HG02763 (cell line): Measurements from ENCODE around the gene TRPV6.

Source experiments
- ATAC-seq: cut with Tn5 transposase; IDR thresholded peaks from one replicate; pipeline ENCODE4 v1.9.1; 2021; ENCODE audit warnings: mild to moderate bottlenecking, moderate library complexity; ENCODE audit not compliant: unreplicated experiment

TRPV6 gene

GRCh38 chr7:142908921-142909890, 23.7 kb upstream of the TRPV6 start:
- no peak for ATAC-seq

GRCh38 chr7:142908290-142908689, 22.7 kb upstream of the TRPV6 start:
- ATAC-seq, result no peak

- ATAC-seq, result no peak
These were observed 21.1 kb upstream of the TRPV6 start for GRCh38 chr7:142906643-142907042.

- no peak for ATAC-seq
These were observed 20.2 kb upstream of the TRPV6 start for GRCh38 chr7:142905759-142906158.

DNA sequence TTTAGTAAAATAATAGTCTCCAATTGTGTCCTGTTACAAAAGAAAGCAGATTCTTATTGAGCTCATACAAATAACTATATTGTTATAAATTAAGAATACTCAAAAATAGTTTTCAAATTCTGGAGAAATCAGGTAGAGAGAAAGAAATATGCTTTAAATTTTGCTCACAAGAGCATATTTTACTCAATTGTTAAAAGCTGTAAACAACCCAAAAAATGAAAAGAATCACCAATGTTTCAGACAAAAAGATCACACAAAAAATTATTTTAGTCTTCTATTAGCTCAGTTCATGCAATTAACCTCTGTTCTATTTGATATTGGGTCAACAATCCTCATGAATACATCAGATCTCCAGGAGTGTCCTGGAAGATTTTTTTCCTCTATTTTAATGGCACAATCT, 18.6 kb upstream of the TRPV6 start:
- ATAC-seq, result no peak

- ATAC-seq, result no peak
These were observed 16.1 kb upstream of the TRPV6 start for GRCh38 chr7:142901426-142902259.

GRCh38 chr7:142899661-142900060, 14.1 kb upstream of the TRPV6 start:
- ATAC-seq, result no peak

GRCh38 chr7:142898377-142899170, 13.0 kb upstream of the TRPV6 start:
- no peak for ATAC-seq

- no peak for ATAC-seq
These were observed 12.1 kb upstream of the TRPV6 start for GRCh38 chr7:142897691-142898090.

GRCh38 chr7:142896741-142897379, 11.3 kb upstream of the TRPV6 start:
- no peak for ATAC-seq

DNA sequence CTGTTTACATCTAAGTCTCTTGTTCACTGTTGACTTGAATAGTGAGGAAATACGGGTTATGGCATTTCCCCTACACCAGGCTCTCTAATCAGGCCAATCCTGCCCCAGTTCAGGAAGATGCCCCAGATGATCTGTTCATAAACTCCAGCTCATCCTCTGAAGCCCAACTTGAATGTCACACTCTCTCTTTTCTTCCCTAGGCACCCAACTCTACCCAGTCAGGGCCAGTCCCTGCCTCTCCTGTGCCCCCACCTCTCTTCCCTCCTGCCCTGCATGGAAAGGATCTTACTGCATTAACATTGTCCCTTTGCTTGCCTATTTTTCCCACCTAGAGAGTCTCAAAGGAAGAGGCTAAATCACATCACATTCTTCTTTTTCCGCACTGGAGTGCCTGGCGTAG, 10.6 kb upstream of the TRPV6 start:
- no peak for ATAC-seq

GRCh38 chr7:142894985-142895593, 9.5 kb upstream of the TRPV6 start:
- ATAC-seq, result no peak

DNA sequence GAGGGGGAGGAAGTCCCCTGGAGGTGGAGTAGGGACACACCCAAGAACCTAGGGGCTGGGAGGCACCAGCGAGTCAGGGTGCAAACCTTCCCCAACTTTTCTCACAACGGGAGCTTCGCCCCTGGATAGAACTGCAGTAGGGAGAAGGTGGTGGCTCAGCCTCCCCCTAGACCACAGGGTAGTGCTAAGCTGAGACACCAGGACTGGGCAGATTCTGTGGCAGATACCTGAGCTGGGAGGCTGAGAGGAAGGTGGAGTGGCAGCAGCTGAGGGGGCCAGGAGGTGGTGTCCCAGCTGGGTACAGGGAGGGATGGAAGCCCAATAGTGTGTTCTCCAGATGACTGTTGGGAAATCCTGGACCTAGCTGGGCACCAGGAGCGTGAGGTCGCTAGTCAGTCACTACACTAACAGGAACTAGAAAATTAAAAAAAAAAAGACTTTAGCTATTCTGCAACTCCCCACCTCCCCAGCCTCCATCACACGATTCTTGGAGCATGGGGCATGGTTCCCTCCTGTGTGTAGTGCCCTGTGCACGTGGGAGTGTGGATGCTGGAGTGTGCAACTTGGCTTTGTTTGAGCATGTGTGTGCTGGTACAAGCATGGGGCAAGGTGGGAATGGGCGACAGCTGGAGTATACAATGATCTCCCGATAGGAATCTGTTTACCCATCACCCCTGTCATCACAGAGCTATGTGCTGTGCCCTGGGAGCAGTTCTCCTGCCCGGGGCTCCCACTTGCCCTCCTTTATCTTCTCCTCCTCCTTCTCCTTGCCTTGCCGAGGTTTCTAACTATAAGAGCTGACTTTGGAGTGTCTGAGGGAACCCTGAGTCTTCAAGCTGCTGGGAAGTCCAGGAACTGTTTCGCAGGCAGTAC, 8.8 kb upstream of the TRPV6 start:
- no peak for ATAC-seq

- no peak for ATAC-seq
These were observed 7.4 kb upstream of the TRPV6 start for GRCh38 chr7:142892951-142893350.

DNA sequence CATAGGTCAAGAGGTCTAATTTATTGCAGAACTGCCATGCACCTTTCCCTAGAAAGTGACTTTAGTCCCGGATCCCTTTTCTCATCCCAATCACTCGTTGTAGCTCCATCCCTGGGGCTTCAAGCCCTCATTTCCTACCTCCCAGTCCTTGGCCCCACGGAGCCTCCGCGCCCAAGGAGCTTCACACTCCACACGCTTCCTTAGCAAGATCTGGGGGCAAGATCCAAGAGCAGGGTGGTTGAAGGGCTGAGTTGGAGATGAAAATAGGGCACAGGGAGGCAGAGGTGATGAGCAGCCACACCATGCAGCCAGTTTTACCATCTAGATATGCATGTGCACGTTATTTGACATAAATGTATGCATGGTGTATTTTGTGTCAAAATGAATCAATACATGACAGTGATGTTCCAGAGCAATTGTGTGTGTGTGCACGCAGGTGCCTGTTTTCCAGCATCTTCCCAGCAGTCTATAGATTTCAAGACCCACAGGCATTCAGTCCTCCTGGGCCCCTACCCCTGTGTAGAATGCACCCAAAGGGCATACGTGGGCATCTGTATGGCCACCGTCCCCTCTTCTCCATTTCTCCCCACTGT, 6.0 kb upstream of the TRPV6 start:
- ATAC-seq, result no peak

DNA sequence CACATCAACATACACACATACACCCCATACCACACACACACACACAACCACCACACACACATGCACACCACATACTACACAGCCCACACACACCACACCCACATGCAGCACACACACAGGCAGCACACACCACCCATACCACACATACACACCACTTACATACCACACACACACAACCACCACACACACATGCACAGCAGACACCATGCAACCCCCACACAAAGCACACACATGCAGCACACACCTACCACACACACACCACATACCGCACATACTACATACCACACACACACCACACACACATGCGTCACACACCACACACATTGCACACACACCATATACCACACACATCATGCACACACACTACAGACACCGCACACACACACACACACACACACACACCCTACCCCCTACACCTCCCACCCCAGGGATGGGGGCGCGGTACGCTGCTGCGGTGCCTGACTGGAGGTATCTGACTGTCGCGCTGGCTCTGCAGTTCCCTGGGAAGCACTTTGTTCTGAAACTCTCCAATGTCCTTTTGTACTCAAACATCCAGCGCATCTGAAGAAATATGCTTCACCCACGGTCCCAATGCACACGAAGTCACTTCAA, 5.4 kb upstream of the TRPV6 start:
- no peak for ATAC-seq

DNA sequence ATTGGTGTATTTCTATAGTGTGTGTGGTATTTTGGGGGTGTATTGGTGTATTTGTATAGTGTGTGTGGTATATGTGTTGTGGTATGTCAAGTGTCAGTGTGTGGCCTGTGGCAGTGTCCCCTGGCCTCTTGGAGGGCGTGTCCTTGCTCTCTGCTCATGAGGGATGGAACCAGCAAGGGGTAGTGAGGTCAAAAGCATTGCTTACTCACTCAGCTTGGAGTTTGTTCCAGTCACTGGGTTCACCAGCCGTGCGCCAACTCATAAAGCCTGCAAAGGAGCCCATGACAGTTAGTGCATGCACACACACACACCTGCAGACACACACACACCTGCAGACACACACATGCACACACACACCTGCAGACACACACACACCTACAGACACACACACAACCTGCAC, 4.3 kb upstream of the TRPV6 start:
- ATAC-seq, result no peak

DNA sequence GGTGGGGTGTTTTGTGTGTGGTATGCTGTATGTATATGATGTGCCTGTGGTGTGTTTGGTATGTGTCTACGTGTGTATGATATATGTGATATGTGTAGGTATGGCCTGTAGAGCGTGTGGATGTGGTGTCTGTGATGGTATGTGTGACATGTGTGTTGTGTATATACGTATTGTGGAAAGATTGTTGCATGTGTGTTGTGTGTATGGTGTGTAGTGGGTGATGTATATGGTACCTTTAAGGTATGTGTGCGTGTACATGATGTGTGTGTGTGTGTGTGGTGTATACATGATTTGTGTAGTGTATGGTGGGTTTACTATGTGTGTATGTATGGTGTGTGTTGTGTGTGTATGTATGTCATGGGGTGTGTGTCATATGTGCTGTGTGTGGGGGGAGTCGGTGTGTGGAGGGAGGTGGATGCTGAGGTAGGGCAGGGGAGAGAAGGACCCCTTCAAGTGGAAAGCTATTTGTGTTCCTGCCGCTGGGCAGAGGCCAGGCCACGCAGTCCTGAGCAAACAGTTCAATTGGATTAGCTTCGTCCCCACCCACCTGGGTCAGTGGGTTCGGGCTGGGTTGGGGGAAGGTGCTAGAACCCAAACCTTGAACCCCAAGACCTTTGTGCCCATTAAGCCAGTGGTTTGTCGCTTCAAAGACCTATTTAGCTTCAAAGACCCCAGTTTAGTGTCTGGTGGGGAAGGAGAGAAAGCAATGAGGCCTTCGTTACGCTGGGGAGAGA, 1.9 kb upstream of the TRPV6 start:
- no peak for ATAC-seq
